Myocyte (in vitro differentiated cells): Measurements from ENCODE around the gene CCDC137. TPM values are rescaled to one million over a fixed set of nuclear protein-coding genes. Genes with fewer than 3 reads are reported as not detected.
A peak's percentile ranks its signal among the peaks of the same experiment; 100 is the strongest.

ENCODE experiments used
- DNase-seq: peaks from one replicate; pipeline ENCODE4 v3.0.0-alpha.2; 2012; ENCODE audit warnings: low read depth
- total RNA-seq: library from RNA; depleted of rRNA; stranded (reverse); fragments of >200 nt; gene quantifications from 2 replicates; pipeline ENCODE4 v1.2.3, GENCODE V29; 2014

The CCDC137 gene
- total RNA-seq, 1 donor from 2014 or later, result 16.5 TPM

DNA sequence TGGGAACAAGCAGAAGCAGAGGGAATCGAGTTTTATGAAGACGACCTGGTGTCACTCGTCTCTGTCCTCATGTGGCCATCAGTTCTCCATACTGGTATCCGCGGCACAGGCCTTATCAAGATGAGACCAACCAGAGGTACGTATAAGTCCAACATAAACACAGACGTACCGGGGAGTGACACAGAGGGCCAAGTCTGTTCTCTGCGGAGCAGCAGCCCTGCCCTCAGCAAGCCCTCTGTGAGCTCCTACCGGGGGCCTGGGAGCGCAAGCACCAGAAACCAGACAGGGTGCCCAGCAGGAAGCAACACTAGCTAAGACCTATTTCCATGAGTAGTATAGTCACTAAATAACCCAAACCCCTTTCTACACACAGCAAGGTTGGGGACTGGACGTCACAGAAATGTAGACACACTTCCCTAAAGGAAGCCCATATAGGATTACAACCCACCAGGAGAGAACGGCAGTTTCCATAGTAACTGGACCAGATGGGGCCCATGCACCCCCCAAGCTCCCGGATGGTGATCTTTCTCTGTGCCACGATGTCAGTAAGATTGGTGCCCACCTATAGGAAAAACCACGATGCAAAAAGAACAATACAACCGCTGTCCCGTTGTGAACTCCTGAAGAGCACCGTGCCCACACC, 16.1 kb downstream of the CCDC137 start:
- DNase-seq, result no peak

- no peak for DNase-seq
Observed at GRCh38 chr17:81683208-81683583, 16.7 kb downstream of the CCDC137 start.

DNA sequence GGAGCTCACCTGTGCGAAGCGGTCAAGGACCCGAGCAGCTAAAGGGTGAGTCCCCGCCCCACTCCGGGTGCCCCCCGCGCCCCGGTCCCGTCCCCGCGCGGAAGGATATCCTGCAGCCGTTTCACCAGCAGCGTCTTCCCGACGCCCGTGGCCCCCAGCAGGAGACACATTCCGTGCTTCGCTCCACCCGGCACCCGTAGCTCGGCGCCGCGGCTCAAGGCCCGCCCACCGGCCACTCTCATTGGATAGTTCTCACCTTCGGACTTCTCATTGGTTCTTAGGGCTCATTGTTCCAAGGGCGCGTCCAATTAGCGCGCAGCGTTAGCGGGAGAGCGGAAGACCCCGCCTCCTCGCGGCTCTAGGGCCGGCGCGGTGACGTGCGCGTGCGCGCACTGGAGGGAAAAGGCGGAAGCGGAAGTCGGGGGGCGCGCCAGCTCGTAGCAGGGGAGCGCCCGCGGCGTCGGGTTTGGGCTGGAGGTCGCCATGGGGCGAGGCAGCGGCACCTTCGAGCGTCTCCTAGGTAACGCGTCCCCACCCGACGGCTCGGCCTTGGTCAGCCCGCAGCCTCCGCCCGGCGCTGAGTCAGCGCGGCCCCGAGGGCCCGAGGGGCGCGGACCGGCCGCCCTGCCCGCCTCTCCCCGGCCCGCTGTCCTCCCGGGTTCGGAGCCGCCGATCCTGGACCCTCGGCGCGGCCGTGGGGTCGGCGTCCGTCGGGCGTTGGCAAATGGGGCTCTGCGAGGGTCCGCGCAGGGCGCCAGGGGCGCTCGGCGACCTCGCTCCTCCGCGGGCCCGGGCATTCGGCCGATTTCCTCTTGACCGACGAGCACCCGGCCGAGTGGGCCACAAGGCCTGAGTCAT, 17.3 kb downstream of the CCDC137 start, which contains the start of the genes ARL16 and HGS:
Gene ARL16, minus strand, starts transcription at position 214 of the 858 bp plus-strand sequence. Its CDS starts 44 bp downstream, at position 170.
Gene HGS, plus strand, starts transcription at position 428 of the 858 bp plus-strand sequence. Its CDS starts 56 bp downstream, at position 484.
- peak; percentile 99 for DNase-seq

GRCh38 chr17:81684442-81684911, 17.9 kb downstream of the CCDC137 start:
- DNase-seq, result no peak

GRCh38 chr17:81685108-81685507, 18.6 kb downstream of the CCDC137 start:
- peak; percentile 42 for DNase-seq

DNA sequence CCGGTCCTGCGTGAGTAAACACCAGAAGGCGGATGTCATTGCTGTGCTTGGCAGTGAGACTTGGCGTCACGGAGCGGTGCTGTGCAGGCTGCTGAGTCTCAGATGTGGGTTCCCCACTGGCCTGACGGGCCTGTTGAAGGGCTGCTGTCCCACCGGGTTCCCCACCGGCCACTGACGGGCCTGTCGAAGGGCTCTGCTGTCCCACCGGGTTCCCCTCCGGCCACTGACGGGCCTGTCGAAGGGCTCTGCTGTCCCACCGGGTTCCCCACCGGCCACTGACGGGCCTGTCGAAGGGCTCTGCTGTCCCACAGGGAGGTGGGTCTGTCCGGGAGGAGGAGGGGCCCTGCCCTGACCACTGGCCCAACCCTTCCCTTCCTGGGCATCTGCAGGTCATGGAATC, 20.1 kb downstream of the CCDC137 start:
- DNase-seq, result no peak

DNA sequence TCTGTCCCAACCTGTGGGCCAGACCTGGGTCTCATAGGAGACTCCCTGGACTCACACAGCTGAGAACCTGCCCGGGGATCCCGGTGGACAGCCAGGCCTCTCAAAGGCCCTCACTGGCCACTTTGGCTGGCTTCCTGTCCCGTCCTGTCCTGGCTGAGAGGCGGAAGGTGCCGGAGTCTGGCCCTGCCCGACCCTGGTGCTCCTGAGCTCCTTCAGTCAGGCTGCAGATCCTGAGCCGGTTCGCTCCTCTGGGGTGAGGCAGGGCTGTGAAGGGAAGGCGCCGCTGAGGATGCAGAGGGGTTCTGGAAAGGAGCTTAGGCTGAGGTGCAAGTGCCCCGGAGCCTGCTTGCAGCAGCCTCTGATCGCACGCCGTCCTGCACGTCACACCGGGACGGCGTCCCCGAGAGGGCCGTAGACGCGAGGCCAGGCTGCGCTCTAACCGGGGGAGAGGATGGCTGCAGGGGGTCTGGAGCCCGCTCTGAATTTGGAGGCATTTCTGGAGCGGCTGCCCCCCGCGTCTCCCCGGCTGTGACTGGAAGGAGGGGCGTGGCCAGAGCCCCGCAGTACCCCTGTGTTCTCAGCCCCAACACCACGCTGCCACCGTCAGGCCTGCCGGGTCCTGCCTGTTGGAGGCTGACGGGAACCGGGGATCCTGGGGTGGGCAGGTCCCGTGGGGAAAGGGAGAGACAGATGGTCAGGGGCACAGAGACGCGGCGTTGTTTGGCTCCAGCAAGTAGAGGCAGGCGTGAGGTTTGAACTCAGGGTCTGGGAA, 21.4 kb downstream of the CCDC137 start:
- no peak for DNase-seq

- no peak for DNase-seq
Observed at GRCh38 chr17:81688616-81689015, 22.1 kb downstream of the CCDC137 start.

DNA sequence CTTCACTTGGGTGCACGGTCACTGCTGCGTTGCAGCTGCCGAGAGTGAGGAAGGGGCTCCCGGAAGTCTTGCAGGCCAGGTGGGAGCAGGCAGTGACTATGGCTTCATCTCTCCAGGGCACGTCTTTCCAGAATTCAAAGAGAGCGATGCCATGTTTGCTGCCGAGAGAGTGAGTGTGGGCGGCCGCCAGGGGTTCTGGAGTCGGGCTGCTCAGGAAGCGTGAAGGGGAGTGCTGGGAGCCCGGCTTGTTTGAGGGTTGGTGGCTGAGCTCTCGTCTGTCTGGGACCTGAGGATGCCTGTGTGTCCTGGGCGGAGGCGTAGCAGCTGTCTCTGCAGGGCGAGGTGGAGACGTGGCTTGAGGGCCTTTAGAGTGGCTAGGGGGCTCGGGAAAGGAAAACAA, 23.5 kb downstream of the CCDC137 start:
- DNase-seq, result no peak

DNA sequence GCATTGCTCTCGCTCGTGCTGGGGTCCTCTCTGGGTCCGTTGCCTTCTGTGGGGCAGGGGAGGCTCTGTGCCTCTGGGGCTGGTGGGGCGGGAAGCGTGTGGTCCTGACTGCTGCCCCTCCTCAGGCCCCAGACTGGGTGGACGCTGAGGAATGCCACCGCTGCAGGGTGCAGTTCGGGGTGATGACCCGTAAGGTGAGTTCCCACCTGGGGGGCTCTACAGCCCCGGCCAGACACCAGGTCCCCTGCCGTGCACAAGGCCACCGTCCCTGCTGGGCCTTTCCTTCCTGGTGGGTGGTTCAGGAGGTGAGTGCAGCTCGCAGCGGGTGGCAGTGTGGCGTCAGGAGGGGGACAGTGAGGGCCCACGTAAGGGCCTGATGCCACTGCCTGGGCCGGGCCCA, 24.0 kb downstream of the CCDC137 start:
- no peak for DNase-seq

GRCh38 chr17:81691196-81691595, 24.7 kb downstream of the CCDC137 start:
- no peak for DNase-seq

DNA sequence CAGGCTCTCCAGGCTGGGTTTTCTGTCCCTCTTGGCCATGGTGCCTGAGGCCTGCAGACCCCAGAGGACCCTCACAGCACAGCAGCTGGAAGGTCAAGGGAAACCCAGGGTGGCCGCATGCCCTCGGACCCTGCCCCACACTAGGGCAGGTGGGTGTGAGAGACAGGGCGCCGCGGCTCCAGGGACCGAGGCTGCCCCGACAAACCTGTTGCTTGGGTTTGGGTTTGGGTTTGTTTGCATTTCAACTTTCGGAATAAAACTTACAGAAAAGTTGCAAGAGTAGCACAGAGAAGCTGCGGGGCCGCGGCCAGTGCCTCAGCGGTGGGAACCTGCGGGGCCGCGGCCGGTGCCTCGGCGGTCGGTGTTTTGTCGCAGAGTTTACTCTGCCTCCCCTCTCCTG, 25.1 kb downstream of the CCDC137 start:
- DNase-seq, result no peak

- DNase-seq, result no peak
Observed at GRCh38 chr17:81693509-81694210, 27.1 kb downstream of the CCDC137 start.

DNA sequence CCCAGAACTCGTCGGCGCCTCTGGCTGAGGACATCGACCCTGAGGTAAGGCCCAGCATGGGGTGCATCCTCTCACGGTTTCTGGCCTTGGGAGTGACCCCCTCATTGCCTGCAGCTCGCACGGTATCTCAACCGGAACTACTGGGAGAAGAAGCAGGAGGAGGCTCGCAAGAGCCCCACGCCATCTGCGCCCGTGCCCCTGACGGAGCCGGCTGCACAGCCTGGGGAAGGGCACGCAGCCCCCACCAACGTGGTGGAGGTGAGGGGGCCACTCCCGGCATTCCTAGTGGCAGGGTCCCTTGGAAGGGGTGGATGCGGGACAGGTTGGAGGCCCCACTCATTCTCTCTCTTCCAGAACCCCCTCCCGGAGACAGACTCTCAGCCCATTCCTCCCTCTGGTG, 28.3 kb downstream of the CCDC137 start:
- DNase-seq, result no peak

DNA sequence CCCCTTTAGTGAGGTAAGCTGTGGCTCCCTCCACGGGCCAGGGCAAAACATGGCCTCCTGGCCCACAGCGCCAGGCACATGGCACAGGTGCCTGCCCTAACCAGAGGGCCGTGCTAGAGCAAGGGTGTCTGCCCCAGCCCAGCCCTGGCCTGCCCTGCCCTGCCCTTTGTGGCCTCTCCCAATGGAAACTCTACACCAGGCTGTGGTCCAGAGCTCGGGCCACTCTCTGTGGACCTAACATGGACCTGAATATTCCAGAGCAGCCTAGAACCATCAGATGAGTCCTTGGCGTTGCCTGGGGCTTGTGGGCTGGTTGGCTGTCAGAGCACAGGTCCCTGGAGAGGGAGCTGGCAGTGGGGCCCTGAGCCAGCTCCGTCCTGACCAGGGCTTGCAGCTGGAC, 28.7 kb downstream of the CCDC137 start:
- peak; percentile 25 for DNase-seq

- no peak for DNase-seq
Observed at GRCh38 chr17:81695801-81696200, 29.3 kb downstream of the CCDC137 start.

DNA sequence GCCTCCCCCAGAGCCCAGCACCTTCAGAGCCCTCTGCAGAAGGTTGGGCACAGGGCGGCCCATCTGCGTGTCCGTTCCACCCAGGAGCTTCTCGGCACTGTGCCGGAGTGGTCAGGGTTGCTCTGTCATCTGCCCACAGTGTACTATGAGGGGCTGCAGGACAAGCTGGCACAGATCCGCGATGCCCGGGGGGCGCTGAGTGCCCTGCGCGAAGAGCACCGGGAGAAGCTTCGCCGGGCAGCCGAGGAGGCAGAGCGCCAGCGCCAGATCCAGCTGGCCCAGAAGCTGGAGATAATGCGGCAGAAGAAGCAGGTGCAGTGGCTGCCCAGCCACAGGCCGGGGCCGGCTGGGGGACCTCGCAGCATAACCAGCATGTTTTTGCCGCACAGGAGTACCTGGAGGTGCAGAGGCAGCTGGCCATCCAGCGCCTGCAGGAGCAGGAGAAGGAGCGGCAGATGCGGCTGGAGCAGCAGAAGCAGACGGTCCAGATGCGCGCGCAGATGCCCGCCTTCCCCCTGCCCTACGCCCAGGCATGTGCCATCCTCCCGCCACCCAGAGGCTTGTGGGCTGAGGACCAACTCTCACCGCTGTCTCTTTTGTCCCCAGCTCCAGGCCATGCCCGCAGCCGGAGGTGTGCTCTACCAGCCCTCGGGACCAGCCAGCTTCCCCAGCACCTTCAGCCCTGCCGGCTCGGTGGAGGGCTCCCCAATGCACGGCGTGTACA, 29.8 kb downstream of the CCDC137 start:
- no peak for DNase-seq

DNA sequence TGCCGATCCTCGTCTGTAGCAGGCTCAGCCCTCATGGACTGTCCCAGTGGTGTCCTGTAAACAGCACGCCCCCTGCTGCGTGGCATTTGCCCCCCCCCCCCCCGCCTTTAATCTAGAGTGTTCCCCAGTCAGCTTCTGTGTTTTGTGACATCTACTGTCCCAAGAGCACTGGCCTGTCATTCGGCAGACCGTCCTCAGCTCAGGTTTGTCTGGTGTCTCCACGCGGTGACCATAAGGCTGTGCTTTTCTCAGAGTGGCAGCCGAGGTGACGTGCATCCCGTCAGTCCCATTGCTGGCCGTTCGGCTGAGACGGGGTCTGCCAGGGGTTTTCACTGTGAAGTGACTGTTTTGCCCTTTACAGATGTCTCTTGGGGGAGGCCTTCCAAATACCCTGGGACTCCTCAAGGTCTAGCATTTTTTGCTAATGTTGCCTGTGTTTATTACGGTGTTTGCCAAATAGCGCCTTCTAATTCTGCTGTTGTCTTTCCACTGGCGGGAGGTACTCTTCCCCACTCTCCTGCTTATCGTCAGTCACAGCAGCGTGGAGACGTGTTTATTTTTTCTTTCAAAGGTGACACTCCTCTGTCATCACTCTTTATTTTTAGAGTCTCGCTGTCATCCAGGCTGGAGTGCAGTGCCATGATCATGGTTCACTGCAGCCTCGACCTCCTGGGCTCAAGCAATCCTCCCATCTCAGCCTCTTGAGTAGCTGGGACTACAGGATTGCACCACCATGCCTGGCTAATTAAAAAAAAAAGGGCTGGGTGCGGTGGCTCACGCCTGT, 30.9 kb downstream of the CCDC137 start:
- DNase-seq, result no peak
